ENCODE results near the gene TMCO5A. TPM values are rescaled to one million over a fixed set of nuclear protein-coding genes. Genes with fewer than 3 reads are reported as not detected.

TMCO5A gene
- total and polyA plus RNA-seq, 9 of the 15 experiments (the other 6 are each of a cell fraction or from before 2014, with no cell fraction given) = not detected

GRCh38 chr15:37995461-37996347 lies 61.3 kb downstream of the TMCO5A start (continued):
- TF ChIP-seq GMEB1 (CRISPR knock-in tag; IDR thresholded peaks at IDR 0.05) = no peak
- TF ChIP-seq ZNF785 (CRISPR knock-in tag; IDR thresholded peaks at IDR 0.05) = no peak
- no peak for TF ChIP-seq ZNF445 (CRISPR knock-in tag; IDR thresholded peaks at IDR 0.05; ENCODE audit: low read depth)
- TF ChIP-seq, protein P1, sequence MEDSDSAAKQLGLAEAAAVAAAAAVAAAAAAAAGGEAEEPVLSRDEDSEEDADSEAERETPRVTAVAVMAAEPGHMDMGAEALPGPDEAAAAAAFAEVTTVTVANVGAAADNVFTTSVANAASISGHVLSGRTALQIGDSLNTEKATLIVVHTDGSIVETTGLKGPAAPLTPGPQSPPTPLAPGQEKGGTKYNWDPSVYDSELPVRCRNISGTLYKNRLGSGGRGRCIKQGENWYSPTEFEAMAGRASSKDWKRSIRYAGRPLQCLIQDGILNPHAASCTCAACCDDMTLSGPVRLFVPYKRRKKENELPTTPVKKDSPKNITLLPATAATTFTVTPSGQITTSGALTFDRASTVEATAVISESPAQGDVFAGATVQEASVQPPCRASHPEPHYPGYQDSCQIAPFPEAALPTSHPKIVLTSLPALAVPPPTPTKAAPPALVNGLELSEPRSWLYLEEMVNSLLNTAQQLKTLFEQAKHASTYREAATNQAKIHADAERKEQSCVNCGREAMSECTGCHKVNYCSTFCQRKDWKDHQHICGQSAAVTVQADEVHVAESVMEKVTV (CRISPR knock-in tag; IDR thresholded peaks at IDR 0.05) = peak; percentile 61
- no peak for TF ChIP-seq ATF4 (CRISPR knock-in tag; IDR thresholded peaks at IDR 0.05)
- TF ChIP-seq, protein P2, sequence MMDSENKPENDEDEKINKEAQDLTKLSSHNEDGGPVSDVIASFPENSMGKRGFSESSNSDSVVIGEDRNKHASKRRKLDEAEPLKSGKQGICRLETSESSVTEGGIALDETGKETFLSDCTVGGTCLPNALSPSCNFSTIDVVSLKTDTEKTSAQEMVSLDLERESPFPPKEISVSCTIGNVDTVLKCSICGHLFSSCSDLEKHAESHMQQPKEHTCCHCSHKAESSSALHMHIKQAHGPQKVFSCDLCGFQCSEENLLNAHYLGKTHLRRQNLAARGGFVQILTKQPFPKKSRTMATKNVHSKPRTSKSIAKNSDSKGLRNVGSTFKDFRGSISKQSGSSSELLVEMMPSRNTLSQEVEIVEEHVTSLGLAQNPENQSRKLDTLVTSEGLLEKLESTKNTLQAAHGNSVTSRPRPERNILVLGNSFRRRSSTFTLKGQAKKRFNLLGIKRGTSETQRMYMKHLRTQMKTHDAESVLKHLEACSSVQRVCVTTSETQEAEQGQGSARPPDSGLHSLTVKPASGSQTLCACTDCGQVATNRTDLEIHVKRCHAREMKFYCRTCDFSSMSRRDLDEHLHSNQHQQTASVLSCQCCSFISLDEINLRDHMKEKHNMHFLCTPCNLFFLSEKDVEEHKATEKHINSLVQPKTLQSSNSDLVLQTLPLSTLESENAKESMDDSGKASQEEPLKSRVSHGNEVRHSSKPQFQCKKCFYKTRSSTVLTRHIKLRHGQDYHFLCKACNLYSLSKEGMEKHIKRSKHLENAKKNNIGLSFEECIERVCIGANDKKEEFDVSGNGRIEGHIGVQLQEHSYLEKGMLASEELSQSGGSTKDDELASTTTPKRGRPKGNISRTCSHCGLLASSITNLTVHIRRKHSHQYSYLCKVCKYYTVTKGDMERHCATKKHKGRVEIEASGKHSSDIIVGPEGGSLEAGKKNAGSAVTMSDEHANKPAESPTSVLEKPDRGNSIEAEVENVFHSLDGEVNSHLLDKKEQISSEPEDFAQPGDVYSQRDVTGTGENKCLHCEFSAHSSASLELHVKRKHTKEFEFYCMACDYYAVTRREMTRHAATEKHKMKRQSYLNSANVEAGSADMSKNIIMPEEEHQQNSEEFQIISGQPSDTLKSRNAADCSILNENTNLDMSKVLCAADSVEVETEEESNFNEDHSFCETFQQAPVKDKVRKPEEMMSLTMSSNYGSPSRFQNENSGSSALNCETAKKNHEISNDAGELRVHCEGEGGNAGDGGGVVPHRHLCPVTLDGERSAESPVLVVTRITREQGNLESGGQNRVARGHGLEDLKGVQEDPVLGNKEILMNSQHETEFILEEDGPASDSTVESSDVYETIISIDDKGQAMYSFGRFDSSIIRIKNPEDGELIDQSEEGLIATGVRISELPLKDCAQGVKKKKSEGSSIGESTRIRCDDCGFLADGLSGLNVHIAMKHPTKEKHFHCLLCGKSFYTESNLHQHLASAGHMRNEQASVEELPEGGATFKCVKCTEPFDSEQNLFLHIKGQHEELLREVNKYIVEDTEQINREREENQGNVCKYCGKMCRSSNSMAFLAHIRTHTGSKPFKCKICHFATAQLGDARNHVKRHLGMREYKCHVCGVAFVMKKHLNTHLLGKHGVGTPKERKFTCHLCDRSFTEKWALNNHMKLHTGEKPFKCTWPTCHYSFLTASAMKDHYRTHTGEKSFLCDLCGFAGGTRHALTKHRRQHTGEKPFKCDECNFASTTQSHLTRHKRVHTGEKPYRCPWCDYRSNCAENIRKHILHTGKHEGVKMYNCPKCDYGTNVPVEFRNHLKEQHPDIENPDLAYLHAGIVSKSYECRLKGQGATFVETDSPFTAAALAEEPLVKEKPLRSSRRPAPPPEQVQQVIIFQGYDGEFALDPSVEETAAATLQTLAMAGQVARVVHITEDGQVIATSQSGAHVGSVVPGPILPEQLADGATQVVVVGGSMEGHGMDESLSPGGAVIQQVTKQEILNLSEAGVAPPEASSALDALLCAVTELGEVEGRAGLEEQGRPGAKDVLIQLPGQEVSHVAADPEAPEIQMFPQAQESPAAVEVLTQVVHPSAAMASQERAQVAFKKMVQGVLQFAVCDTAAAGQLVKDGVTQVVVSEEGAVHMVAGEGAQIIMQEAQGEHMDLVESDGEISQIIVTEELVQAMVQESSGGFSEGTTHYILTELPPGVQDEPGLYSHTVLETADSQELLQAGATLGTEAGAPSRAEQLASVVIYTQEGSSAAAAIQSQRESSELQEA (IDR thresholded peaks at IDR 0.05; ENCODE audit: low read depth) = no peak
- no peak for TF ChIP-seq BRCA1 (IDR thresholded peaks at IDR 0.05)
- TF ChIP-seq BRCA1 (CRISPR knock-in tag; IDR thresholded peaks at IDR 0.05) = no peak
- no peak for TF ChIP-seq PRPF4 (IDR thresholded peaks at IDR 0.05; ENCODE audit: insufficient read depth, low read depth, low read length, poor library complexity, severe bottlenecking)
- TF ChIP-seq KLF1 (tag; IDR thresholded peaks at IDR 0.05) = no peak
